Loucy (cell line): ENCODE measurements around the gene ANKRD55.
"Not testable (repeated sequence)": the region's sequence is repeated elsewhere in the genome, so short reads cannot be mapped to it uniquely, and the experiment has no call there.

Experiments
- CTCF ChIP-seq: fragments of 200-600 bp; sonication (generic); conservative IDR thresholded peaks from 2 replicates; pipeline ENCODE4 v1.5.1; 2014; ENCODE audit warnings: mild to moderate bottlenecking, antibody characterized with exemption, low read length
- EZH2phosphoT487 ChIP-seq: fragments of 200-600 bp; IDR thresholded peaks from 2 replicates; pipeline ENCODE4 v1.6.1; 2018; ENCODE audit warnings: antibody characterized with exemption, mild to moderate bottlenecking, moderate library complexity, borderline replicate concordance

- TF ChIP-seq CTCF, EZH2phosphoT487: not testable (repeated sequence)
These were observed 82.4 kb downstream of the ANKRD55 start for GRCh38 chr5:56150756-56151155.
